LNCAP (cell line): ENCODE measurements around the gene COL5A3.

Experiments
- TF ChIP-seq, protein P1 (sequence below): fragments of 450-650 bp; IDR thresholded peaks from 2 replicates; pipeline ENCODE4 v1.5.1; 2017; ENCODE audit warnings: mild to moderate bottlenecking

Gene COL5A3

GRCh38 chr19:9991425-9992191 is 18.7 kb downstream of the COL5A3 start:
- TF ChIP-seq, protein P1, sequence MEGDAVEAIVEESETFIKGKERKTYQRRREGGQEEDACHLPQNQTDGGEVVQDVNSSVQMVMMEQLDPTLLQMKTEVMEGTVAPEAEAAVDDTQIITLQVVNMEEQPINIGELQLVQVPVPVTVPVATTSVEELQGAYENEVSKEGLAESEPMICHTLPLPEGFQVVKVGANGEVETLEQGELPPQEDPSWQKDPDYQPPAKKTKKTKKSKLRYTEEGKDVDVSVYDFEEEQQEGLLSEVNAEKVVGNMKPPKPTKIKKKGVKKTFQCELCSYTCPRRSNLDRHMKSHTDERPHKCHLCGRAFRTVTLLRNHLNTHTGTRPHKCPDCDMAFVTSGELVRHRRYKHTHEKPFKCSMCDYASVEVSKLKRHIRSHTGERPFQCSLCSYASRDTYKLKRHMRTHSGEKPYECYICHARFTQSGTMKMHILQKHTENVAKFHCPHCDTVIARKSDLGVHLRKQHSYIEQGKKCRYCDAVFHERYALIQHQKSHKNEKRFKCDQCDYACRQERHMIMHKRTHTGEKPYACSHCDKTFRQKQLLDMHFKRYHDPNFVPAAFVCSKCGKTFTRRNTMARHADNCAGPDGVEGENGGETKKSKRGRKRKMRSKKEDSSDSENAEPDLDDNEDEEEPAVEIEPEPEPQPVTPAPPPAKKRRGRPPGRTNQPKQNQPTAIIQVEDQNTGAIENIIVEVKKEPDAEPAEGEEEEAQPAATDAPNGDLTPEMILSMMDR, result no peak

- TF ChIP-seq, protein P1, result no peak
Measured at GRCh38 chr19:9989504-9989903, 20.8 kb downstream of the COL5A3 start.

DNA sequence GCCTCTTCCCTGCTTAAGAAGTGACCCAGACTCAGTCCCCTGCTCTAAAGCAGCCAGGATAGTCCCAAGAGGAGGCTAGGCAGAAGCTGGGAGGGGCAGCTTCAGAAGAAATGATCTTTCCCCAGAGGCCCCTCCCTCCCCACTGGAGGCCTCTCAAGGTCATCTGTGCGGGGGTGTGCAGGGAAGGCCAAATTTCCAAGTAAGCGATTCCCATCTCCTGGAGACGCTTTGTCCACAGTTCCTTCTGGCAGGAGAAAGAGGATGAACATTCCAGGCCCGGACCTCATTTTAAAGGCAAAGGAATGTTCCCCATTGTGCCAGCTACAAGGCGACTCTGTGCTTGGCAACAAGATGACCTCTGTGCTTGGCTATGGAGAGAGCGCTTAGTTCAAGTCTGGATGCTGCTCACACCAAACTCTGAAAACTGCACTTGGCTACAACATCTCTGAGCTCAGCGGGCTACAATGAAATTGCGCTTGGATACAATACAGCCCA is 23.5 kb downstream of the COL5A3 start:
- TF ChIP-seq, protein P1, result no peak

- TF ChIP-seq, protein P1, result no peak
Measured at GRCh38 chr19:9981406-9982260, 28.7 kb downstream of the COL5A3 start.

GRCh38 chr19:9972103-9972502 is 38.2 kb downstream of the COL5A3 start:
- TF ChIP-seq, protein P1, result no peak

- TF ChIP-seq, protein P1, result no peak
Measured at GRCh38 chr19:9971166-9971897, 39.0 kb downstream of the COL5A3 start.

- TF ChIP-seq, protein P1, result no peak
Measured at GRCh38 chr19:9970481-9970880, 39.8 kb downstream of the COL5A3 start.
